Right atrium auricular region (tissue), 2 donors: ENCODE results near the gene NDUFA13. TPM values are rescaled to one million over a fixed set of nuclear protein-coding genes. Genes with fewer than 3 reads are reported as not detected.

ENCODE experiments used
- DNase-seq: peaks from one replicate; pipeline ENCODE4 v3.0.0-alpha.2; 2019; ENCODE audit warnings: low spot score
- H3K27ac ChIP-seq, 2 donors: fragments of 200-600 bp; sonication (generic); 1 replicate in 1 of 2; 2 replicates in 1 of 2; pipeline ENCODE4 v1.5.1; 2016 to 2019
- H3K27me3 ChIP-seq, 2 donors: fragments of 200-600 bp; sonication (generic); one replicate each; pipeline versions ENCODE4 v1.5.1 to v1.6.0; 2017 to 2019
- H3K36me3 ChIP-seq: fragments of 200-600 bp; sonication (generic); one replicate; pipeline ENCODE4 v1.5.1; 2016
- H3K4me1 ChIP-seq, 2 donors: fragments of 200-600 bp; sonication (generic); one replicate each; pipeline versions ENCODE4 v1.5.1 to v1.6.0; 2017 to 2019
- H3K4me3 ChIP-seq, 2 donors: fragments of 200-600 bp; sonication (generic); 1 replicate in 1 of 2; 2 replicates in 1 of 2; pipeline ENCODE4 v1.5.1; 2017 to 2019; ENCODE audit warnings: mild to moderate bottlenecking in 1 of 2, moderate library complexity in 1 of 2
- H3K9me3 ChIP-seq, 2 donors: fragments of 200-600 bp; sonication (generic); one replicate each; pipeline ENCODE4 v1.5.1; 2019
- total RNA-seq, 2 donors: library from RNA; depleted of rRNA; stranded (reverse); fragments of >200 nt; gene quantifications; one replicate each; pipeline ENCODE4 v1.1.0, GENCODE V29; 2016
- TF ChIP-seq, protein P1 (sequence below), 2 donors: fragments of 200-600 bp; sonication (generic); IDR thresholded peaks; one replicate each; pipeline ENCODE4 v1.5.1; 2019; ENCODE audit warnings: antibody characterized with exemption in 2 of 2

NDUFA13 gene
- total RNA-seq, 2 donors from 2014 or later: 59.3 to 198 TPM

DNA sequence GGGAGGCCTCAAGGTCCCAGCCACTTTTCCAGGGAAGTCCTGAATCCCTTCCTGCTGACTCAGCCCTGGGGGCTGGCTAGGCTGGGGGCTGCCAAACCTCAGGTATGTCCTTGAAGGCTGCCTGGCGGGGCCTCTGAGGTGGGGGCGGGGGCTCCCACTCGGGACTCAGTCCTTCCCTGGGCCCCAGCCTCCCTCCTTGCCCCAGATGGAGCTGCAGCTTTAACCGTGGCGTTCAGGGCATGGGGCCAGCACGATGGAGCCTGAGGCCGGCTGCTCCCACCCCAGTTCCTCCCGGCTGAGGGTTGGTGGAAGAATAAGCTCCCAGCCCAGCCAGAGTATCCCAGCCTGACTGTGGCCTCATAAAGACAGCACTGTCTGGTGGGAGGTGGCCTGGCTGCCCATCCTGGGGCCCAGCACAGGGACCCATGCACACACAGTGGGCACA lies 34.5 kb downstream of the NDUFA13 start:
- no peaks in the 10 kb centered on the region for H3K27me3 ChIP-seq
- no peak overlapping the region for H3K4me3 ChIP-seq
- DNase-seq: no peak
- H3K27ac ChIP-seq: no peak overlapping the region
- TF ChIP-seq, protein P1, sequence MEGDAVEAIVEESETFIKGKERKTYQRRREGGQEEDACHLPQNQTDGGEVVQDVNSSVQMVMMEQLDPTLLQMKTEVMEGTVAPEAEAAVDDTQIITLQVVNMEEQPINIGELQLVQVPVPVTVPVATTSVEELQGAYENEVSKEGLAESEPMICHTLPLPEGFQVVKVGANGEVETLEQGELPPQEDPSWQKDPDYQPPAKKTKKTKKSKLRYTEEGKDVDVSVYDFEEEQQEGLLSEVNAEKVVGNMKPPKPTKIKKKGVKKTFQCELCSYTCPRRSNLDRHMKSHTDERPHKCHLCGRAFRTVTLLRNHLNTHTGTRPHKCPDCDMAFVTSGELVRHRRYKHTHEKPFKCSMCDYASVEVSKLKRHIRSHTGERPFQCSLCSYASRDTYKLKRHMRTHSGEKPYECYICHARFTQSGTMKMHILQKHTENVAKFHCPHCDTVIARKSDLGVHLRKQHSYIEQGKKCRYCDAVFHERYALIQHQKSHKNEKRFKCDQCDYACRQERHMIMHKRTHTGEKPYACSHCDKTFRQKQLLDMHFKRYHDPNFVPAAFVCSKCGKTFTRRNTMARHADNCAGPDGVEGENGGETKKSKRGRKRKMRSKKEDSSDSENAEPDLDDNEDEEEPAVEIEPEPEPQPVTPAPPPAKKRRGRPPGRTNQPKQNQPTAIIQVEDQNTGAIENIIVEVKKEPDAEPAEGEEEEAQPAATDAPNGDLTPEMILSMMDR (IDR thresholded peaks at IDR 0.05): no peak
- H3K4me1 ChIP-seq: peaks cover 0 to 23% of the 10 kb centered on the region in 2 donors
- H3K9me3 ChIP-seq: no peaks in the 10 kb centered on the region
- no peaks in the 10 kb centered on the region for H3K36me3 ChIP-seq

DNA sequence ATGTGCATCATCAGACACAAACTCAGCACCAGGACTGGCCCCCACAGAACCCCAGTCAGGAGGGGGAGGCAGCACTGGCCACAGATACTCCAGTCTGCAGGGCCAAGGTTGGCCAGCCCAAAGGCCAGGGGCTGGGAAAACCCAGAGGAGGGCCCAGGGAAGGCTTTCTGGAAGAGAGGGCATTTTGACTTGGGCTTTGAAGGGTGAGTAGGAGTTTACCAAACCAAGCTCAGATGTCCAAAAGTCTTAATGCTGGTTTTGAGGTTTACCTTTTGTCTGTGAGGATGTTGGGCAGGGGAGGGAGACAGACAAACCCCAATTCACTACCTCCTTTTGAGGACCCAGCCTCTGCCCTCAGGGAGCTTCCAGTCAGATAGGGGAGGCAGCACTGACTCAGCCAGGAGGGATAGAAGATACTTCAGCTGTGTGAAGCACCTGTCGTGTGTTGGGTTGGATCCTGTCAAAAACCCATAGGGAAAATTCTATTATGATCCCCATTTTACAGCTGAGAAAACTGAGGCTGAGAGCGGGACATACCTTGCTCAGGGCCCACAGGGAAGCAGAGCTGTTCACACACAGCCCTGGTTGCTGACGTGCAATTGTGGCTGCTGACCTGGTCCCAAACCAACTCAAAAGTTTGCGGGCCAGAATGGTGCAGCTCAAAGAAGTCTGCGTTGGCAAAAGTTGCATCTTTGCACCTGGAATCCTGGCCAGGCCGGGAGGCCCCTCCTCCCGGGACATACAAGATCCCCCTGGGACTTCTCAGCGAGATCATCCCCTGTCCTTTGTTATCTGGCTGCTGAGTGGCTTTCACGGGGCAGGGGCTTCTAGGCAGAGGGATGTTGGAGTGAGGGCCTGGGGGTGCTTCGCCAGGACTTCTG lies 35.2 kb downstream of the NDUFA13 start:
- no peak for DNase-seq
- H3K36me3 ChIP-seq: no peaks in the 10 kb centered on the region
- TF ChIP-seq, protein P1 (IDR thresholded peaks at IDR 0.05): no peak
- H3K9me3 ChIP-seq: no peaks in the 10 kb centered on the region
- H3K4me1 ChIP-seq: peaks cover 0 to 23% of the 10 kb centered on the region in 2 donors
- H3K27ac ChIP-seq: no peak overlapping the region
- H3K27me3 ChIP-seq: no peaks in the 10 kb centered on the region
- no peak overlapping the region for H3K4me3 ChIP-seq

DNA sequence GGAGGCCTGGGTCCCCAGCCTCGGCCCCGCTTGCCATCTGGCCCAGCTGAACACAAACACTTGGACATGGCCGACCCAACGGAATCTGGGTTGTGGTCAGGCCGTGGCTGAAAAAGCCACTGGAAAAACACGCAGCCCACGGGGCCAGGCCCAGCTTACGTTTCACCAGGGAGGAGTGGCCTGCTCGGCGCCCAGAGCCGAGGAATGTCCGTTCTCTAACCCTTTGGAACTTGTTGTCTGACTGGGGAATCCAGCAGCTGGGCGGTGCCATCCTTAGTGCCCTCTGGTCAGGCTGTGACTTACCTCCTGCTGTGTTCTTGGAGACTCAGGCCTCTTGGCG lies 35.8 kb downstream of the NDUFA13 start:
- Histone ChIP-seq H3K9me3 (no peaks in the 10 kb centered on the region), H3K4me3 (no peak overlapping the region), H3K27ac (no peak overlapping the region), H3K36me3 (no peaks in the 10 kb centered on the region), H3K27me3 (no peaks in the 10 kb centered on the region), H3K4me1 (peaks cover 0 to 17% of the 10 kb centered on the region in 2 donors)
- TF ChIP-seq, protein P1 (IDR thresholded peaks at IDR 0.05): no peak
- no peak for DNase-seq

DNA sequence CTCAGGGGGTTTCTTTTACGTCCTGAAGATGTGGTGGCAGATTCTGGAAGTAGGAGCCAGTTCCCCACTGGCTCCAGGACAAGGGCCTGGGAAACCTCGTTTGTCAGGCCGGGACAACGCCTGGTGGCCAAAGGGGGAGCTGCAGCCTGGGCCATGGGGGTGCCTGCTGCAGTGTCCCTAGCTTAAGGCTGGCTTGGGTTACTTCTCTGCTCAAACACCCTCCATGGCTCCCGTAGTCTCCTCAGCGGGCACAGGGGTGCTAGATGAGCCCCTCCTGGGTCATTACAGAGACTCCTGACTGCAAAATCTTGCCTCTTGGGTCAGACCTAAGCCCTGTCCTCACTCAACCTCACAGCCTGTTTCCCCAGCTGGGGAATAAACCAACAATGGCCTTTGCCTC lies 36.8 kb downstream of the NDUFA13 start:
- DNase-seq: no peak
- no peaks in the 10 kb centered on the region for H3K9me3 ChIP-seq
- H3K4me3 ChIP-seq: no peak overlapping the region
- TF ChIP-seq, protein P1 (IDR thresholded peaks at IDR 0.05): peak in 1 of 2 donors; percentile 49
- H3K36me3 ChIP-seq: no peaks in the 10 kb centered on the region
- no peak overlapping the region for H3K27ac ChIP-seq
- H3K27me3 ChIP-seq: no peaks in the 10 kb centered on the region
- H3K4me1 ChIP-seq: peaks cover 0 to 7% of the 10 kb centered on the region in 2 donors

DNA sequence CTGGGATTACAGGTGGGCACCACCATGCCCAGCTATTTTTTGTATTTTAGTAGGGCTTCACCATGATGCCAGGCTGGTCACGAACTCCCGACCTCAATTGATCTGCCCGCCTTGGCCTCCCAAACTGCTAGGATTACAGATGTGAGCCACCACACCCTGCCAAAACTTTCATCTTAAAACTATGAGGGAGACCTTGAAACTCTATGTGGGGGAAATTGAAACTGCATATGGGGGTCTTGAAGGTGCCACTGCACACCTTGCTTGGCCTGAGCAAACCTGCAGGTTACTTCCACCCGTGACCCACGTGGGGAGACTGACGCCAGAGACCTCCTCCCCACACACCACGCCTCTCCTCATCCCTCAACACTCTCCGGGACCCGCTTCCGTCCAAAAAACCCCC lies 37.6 kb downstream of the NDUFA13 start:
- H3K27ac ChIP-seq: no peak overlapping the region
- H3K36me3 ChIP-seq: no peaks in the 10 kb centered on the region
- no peak overlapping the region for H3K4me3 ChIP-seq
- H3K4me1 ChIP-seq: no peaks in the 10 kb centered on the region
- TF ChIP-seq, protein P1 (IDR thresholded peaks at IDR 0.05): no peak
- H3K9me3 ChIP-seq: no peaks in the 10 kb centered on the region
- DNase-seq: no peak
- no peaks in the 10 kb centered on the region for H3K27me3 ChIP-seq
